Osteocyte (in vitro differentiated cells): ENCODE results near the gene SYNJ2. TPM values are rescaled to one million over a fixed set of nuclear protein-coding genes. Genes with fewer than 3 reads are reported as not detected.

Experiments used
- DNase-seq: peaks from one replicate; pipeline ENCODE4 v3.0.0; 2021; ENCODE audit warnings: mixed read lengths; ENCODE audit not compliant: unreplicated experiment; ENCODE audit errors: extremely low spot score
- H3K27ac Mint-ChIP-seq: one replicate; pipeline ENCODE4 v1.8.0; 2021; ENCODE audit warnings: mild to moderate bottlenecking, mixed read lengths; ENCODE audit not compliant: unreplicated experiment
- H3K27me3 Mint-ChIP-seq: one replicate; pipeline ENCODE4 v1.8.0; 2021; ENCODE audit warnings: mixed read lengths; ENCODE audit not compliant: unreplicated experiment
- H3K36me3 Mint-ChIP-seq: one replicate; pipeline ENCODE4 v1.8.0; 2021; ENCODE audit warnings: mixed read lengths; ENCODE audit not compliant: unreplicated experiment
- H3K4me1 Mint-ChIP-seq: one replicate; pipeline ENCODE4 v1.8.0; 2021; ENCODE audit warnings: mixed read lengths; ENCODE audit not compliant: unreplicated experiment
- H3K4me3 Mint-ChIP-seq: one replicate; pipeline ENCODE4 v1.8.0; 2021; ENCODE audit warnings: mild to moderate bottlenecking, moderate library complexity, mixed read lengths; ENCODE audit not compliant: unreplicated experiment
- H3K9me3 Mint-ChIP-seq: one replicate; pipeline ENCODE4 v1.8.0; 2021; ENCODE audit warnings: mixed read lengths; ENCODE audit not compliant: unreplicated experiment
- total RNA-seq: library from RNA; stranded (reverse); gene quantifications from 2 replicates; pipeline ENCODE4 v1.2.1, GENCODE V29; 2021
- TF ChIP-seq, protein P1 (sequence below): fragments of 200-600 bp; sonication (generic); IDR thresholded peaks from 2 replicates; pipeline ENCODE4 v1.5.0; 2021; ENCODE audit warnings: antibody characterized with exemption, mild to moderate bottlenecking, moderate library complexity

The SYNJ2 gene
- total RNA-seq, 1 donor from 2014 or later, result 94.5 TPM

DNA sequence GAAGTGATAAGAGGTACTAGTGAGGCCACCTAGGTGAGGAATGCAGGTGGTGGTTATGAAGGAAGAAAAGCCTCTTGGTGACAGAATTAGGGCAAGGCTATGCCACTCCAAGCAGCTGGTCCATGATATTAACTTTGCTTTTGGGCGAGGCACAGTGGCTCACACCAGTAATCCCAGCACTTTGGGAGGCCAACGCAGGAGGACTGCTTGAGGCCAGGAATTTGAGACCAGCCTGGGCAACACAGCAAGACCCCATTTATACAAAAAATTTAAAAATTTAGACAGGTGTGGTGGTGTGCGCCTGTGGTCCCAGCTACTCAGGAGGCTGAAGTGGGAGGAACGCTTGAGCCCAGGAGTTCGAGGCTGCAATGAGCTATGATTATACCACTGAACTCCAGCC lies 130.3 kb downstream of the SYNJ2 start:
- Mint-ChIP-seq H3K27me3 (no peaks in the 10 kb centered on the region), H3K9me3 (no peaks in the 10 kb centered on the region), H3K4me1 (no peaks in the 10 kb centered on the region), H3K4me3 (no peak overlapping the region), H3K27ac (no peak overlapping the region), H3K36me3 (peaks cover 35% of the 10 kb centered on the region)
- TF ChIP-seq, protein P1, sequence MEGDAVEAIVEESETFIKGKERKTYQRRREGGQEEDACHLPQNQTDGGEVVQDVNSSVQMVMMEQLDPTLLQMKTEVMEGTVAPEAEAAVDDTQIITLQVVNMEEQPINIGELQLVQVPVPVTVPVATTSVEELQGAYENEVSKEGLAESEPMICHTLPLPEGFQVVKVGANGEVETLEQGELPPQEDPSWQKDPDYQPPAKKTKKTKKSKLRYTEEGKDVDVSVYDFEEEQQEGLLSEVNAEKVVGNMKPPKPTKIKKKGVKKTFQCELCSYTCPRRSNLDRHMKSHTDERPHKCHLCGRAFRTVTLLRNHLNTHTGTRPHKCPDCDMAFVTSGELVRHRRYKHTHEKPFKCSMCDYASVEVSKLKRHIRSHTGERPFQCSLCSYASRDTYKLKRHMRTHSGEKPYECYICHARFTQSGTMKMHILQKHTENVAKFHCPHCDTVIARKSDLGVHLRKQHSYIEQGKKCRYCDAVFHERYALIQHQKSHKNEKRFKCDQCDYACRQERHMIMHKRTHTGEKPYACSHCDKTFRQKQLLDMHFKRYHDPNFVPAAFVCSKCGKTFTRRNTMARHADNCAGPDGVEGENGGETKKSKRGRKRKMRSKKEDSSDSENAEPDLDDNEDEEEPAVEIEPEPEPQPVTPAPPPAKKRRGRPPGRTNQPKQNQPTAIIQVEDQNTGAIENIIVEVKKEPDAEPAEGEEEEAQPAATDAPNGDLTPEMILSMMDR, result no peak
- DNase-seq, result no peak

DNA sequence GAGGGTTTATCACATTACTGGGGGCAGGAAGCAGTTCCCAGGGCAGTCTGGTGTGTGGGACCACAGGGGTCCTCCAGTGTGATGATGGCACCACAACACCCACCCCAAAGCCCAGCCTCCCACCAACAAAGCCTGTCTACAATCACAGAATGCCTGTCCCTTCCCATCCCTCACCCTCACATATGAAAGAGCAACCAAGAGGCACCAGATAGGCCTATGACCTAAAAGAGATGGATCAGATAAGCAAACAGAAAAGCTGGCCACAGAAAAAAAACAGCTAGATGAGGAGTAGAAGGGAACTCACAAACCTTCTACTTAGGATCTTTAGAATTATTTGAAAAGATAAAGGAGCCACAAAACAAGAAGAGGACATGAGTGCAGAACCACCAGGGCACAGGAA lies 132.1 kb downstream of the SYNJ2 start:
- H3K27ac Mint-ChIP-seq, result no peak overlapping the region
- no peak overlapping the region for H3K4me3 Mint-ChIP-seq
- no peaks in the 10 kb centered on the region for H3K9me3 Mint-ChIP-seq
- TF ChIP-seq, protein P1, result no peak
- DNase-seq, result no peak
- no peaks in the 10 kb centered on the region for H3K27me3 Mint-ChIP-seq
- peaks cover 37% of the 10 kb centered on the region for H3K36me3 Mint-ChIP-seq
- H3K4me1 Mint-ChIP-seq, result no peaks in the 10 kb centered on the region

DNA sequence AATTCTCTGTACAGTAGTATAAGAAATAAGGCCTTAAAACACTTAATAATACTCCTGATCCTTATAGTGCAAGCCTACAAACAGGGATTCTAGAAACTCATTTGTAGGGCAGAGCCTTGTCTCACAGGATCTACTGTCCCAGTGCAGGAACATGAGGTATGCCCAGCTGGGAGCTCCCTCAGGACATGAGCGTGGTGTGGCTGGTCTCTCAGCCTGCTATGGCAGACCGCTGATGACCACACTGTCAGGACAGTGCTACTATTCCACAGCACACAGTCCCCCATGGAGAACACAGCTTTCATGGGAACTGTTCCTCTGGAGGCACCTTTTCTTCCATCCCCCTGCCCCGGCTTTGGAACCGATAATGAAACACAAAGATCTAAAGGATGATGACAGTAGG lies 133.4 kb downstream of the SYNJ2 start:
- no peak for DNase-seq
- Mint-ChIP-seq H3K27me3 (no peaks in the 10 kb centered on the region), H3K4me3 (no peak overlapping the region), H3K36me3 (peaks cover 29% of the 10 kb centered on the region), H3K27ac (no peak overlapping the region), H3K4me1 (no peaks in the 10 kb centered on the region), H3K9me3 (no peaks in the 10 kb centered on the region)
- TF ChIP-seq, protein P1, result no peak

DNA sequence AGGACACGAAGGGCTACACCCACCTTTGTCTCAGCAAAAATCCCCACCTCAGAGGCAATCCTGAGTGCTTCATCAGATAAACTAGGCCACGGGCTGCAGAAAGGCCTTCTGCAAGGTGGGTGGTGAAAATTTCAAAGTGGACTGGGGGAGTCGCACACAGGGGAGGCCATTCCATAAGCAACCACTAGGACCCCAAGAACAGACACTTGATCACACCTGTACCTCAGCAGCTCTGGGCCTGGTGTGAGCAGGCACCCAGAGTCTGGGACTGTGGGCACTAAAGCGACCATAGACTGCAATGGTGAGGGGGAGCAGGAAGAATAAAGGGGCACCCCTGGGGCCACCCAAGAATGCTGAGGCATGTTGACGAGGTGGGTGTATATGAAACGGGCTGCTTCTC lies 133.8 kb downstream of the SYNJ2 start:
- no peak overlapping the region for H3K4me3 Mint-ChIP-seq
- no peak overlapping the region for H3K27ac Mint-ChIP-seq
- TF ChIP-seq, protein P1, result no peak
- H3K36me3 Mint-ChIP-seq, result peaks cover 31% of the 10 kb centered on the region
- H3K27me3 Mint-ChIP-seq, result no peaks in the 10 kb centered on the region
- H3K4me1 Mint-ChIP-seq, result no peaks in the 10 kb centered on the region
- H3K9me3 Mint-ChIP-seq, result no peaks in the 10 kb centered on the region
- no peak for DNase-seq

- Mint-ChIP-seq H3K4me1 (peaks cover 3% of the 10 kb centered on the region), H3K27ac (no peak overlapping the region), H3K4me3 (no peak overlapping the region), H3K27me3 (no peaks in the 10 kb centered on the region), H3K9me3 (no peaks in the 10 kb centered on the region), H3K36me3 (peaks cover 25% of the 10 kb centered on the region)
- TF ChIP-seq, protein P1, result no peak
- no peak for DNase-seq
Measured at GRCh38 chr6:158118886-158119285, 137.2 kb downstream of the SYNJ2 start.
